HG03571 (cell line): ENCODE data around the gene EMP2.

ENCODE experiments used
- ATAC-seq: cut with Tn5 transposase; IDR thresholded peaks from one replicate; pipeline ENCODE4 v1.9.1; 2021; ENCODE audit not compliant: unreplicated experiment

Gene EMP2

DNA sequence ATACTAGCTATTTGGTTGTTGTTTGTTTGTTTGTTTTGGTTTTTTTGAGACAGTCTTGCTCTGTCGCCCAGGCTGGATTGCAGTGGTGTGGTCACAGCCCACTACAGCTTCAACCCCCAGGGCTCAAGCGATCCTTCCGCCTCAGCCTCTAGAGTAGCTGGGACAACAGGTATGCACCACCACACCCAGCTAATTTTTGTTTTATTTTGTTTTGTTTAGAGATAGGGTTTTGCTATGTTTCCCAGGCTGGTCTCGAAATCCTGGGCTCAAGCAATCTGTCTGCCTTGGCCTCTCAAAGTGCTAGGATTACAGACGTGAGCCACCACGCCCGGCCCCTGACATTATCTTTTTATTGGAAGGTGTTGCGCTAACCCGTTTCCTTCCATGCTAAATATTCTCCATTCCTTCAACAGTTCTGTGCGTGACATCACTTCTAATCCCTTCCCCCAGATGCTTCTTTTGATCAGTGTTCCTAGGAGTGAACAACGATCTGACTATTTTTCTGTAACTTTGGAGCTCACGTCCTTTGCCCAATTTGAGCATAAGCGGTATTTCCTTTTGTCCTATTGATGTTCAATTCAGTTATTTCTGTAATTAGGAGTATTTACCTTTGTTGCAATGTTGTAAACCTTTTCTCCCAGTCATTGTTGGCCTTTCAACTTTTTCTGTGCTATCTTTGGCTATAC, 30.2 kb upstream of the EMP2 start:
- ATAC-seq: no peak

DNA sequence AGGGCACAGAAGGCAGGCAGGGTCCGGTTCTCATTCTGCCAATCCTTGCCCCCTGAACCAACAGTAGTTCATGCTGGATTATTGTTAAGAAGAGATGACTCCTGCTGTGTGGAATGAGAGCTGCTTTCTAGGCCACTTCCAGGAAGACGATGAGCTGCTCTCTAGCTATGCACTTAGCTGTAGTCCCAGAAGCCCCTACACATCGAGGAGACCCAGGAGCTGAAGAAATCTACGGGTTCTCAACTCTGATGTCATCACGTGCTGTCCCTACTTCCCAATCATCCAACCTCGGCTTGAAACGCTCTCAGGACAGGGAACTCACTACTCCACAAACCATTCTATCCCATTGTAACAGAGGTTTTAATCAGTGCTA, 29.0 kb upstream of the EMP2 start:
- ATAC-seq: no peak

DNA sequence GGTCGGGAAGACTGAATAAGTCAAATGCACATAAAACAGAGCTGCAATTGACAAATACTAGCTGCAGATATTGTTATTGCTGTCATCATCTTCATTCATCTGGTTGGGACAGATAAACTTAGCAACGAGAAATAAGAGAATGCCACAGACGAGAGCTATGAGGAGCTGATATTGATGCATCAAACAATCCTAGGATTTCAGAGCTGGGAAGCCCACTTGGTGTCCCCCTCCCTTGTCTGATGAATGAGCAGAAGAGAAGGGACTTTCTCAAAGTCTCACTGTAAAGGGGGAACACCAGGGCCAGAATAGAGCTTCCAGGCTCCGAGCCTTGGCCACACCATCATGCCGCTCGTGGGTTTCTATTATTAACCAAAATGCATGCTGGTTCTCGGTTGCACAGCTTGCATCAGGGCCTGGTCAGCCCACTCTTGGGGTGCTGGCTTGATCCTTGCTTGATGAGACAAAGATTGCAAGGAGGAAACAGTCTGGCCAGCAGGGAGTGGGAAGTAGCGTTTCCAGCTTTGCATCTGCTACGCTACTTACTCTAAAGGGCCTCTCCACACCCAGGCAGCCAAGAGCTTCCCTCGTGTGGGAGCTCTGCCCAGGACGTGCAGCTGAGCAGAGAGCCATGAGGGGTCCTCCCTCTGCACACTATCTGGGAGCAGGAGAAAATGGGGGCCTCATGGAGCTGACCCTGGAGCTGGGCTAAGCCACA, 28.4 kb upstream of the EMP2 start:
- no peak for ATAC-seq

DNA sequence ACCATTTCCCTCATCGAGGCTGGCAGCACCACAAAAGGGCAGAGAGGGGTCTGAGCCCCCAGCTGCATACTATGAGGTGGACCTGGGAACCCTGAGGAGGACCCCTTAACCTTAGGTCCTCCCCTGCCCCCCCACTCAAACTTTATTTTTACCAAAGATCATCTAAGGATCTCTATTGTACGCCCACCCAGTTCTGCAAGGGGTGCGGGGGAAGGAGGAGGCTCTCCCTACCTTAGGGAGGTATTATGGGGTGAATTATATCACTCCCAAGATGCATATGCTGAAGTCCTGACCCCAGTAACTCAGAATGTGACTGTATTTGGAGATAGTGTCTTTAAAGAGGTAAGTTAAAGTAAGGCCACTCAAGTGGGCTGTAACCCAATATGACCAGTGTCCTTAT, 26.8 kb upstream of the EMP2 start:
- ATAC-seq: no peak

DNA sequence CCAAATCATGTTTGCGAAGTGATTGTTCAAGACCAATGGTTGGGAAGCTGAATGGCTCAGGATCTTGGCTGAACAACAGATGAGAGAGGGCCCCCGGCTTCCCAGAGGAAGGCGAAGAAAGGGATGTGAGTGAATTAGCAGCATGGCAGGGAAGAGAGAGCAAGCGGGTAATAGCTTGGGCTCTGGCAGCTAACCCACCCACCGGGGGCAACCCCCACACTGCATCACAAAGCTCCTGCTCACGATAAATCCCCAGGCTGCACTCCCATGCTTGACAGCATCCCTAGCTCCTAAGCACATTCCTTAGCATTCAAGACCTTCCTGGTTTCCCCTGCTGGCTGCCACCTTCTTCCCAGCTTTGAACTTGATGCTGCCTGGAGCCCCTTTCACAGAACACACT, 26.2 kb upstream of the EMP2 start:
- no peak for ATAC-seq

DNA sequence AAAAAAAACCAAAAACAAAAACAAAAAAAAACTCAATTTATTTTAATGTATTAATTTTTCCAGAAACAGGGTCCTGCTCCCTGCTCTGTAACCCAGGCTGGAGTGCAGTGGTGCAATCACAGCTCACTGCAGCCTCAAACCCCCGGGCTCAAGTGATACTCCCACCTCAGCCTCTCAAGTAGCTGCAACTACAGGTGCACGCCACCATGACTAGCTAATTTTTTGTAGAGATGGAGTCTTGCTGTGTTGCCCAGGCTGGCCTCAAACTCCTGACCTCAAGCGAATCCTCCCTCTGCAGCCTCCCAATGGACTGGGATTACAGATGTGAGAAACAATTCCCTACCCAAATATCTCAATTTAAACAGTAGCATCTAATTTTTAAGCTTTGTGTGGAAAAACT, 25.2 kb upstream of the EMP2 start:
- no peak for ATAC-seq

DNA sequence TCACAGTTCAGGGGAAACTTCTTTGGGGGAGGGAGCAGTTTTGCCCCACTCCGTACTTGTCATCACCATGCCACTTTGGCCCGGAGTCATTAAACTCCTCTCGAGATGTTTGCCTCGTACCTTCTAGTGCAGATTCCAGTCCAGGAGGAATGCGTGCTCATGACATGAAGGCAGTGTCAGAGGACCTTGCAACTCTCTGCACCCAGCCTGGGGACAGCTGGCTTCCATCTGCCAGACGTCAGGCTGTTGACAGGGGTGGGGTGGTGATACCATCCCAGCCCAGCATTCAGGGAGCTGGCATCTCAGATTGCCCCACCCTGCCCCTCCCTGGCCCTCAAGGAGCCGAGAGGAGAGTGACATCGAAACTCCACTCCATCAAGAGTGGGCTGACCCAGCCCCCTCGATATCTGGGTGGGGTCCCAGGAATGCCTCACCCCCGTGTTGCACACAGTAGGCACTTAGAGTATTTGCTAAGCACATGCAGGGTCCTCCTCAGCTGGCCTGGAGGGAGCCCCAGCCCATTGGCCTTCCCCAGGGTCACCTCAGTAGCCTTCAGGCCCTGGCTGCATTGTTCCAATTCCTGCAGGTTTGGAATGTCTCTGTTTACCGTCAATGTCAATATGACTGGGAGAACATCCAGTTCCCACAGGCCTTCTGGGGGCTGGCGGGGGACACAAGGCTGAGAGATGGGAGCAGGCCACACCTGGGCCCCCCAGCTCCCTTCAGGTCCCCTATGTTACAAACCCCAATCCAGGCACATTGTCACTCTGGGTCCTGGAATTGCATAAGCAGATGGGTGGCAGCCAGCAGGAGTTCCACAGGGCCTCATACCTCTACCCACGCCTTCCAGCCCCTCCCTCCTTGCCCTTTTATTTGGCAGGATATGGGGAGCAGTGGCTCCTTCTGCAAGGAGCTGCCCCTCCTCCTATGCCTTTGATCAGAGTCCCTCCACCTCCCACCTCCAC, 21.3 kb upstream of the EMP2 start:
- no peak for ATAC-seq

DNA sequence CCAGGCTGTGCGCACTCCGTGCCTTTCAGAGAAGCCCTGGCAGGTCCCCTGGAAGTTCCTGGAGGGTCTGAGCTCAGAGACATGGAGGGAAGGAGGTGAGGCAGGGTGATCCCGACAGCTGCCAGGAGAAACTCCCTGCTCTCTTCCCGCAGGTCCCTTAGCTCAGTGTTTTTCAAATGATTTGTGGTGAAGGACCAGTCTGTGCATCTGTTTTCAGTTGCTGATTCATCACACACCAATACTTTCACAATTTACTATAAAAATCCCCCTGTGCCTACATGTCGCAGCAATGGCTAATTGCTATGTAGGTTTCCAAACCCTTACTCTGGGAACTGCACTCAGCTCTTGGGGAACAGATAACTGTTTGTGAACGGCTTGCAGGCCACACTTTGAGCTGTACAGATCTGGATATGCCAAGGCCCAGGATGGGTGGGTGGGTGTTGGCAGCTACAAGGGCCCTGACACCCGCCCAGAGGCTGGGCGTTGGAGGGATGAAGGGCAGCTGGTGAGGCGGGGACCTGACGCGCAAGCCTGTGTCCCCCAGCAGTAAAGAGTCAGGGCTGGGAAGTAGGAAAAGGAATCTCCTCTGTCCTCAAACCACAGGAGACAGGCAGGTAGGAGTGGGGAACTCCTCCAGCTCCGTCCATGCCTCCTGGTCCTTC, 20.5 kb upstream of the EMP2 start:
- no peak for ATAC-seq

DNA sequence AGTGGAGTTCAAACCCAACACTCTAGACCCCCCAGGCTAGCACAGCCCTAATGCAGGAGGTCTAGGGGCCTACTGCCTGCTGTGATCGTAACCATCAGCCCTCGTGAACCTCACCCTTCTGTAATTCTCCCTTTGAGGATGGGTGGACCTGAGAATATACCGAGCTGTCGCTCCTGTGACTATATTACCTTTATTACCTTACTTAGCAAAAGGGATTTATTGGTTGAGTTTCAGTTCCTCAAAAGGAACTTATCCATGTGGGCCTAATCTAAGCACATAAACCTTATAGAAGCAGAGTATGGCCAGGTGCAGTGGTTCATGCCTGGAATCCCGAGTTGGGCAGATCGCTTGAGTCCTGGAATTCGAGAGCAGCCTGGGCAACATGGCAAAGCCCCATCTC, 19.2 kb upstream of the EMP2 start:
- ATAC-seq: no peak

DNA sequence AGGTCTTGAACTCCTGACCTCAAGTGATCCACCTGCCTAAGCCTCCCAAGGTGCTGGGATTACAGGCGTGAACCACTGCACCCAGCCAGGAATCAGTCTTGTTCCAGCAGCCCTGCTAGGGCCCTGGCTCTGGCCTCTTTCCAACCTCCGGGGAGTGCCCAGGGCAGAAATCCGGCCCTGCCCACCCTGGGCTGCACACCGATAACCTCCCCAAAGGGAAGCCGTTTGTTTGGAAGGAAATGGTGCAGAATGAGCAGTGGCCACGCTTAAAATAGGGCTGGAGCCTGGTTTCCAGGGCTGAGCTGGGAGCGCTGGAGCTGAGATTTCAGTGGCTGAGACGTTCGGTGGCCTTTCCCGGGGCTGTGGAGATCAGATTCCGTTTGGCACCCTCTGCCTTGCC, 17.8 kb upstream of the EMP2 start:
- no peak for ATAC-seq

DNA sequence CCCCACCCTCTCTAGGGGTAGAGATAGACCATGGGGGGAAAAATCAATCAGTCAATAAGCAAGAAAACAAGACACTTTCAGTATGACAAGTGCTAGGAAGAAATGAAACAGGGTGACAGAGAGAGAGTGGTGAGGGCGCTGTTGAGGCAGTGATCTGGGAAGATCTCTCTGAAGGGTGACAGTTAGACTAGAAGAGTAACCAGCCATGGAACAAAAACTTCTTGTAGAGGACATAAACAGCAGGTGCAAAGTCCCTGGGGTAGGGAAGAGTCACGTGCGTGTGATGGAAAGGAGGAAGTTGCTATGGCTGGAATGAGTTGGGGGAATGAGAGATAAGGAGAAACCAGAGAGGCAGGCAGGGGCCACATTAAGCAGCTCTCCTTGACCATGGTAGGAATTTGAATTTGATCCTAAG, 16.8 kb upstream of the EMP2 start:
- ATAC-seq: no peak

DNA sequence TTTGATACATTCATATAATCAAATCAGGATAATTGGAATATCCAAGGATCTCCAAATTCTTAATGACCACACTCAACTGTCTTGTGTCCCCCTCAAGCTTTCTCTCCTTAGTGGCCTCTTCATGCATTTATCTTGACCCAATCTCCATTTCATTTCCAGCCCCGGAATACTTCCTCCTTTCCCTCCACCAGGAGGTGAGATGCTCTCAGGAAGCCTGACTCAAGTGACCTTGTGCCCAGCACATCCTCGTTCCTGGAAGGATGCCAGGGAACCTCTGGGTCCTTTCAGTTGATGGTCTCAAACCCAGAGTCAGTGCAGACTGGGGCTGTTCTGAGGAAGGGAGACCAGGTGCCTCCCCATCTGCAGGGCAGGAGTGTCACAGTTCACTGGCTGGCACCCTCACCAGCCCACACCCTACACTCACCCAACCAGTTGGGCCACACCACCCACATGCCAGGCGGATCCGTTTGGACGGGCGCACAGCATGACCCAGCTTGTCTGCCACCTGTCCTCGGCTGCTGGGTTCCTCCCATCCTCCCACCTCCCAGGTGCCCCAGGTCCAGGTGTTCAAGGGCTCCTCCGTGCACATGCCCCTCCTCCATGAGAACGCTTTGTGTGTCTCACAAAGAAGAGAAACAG, 14.0 kb upstream of the EMP2 start:
- no peak for ATAC-seq

DNA sequence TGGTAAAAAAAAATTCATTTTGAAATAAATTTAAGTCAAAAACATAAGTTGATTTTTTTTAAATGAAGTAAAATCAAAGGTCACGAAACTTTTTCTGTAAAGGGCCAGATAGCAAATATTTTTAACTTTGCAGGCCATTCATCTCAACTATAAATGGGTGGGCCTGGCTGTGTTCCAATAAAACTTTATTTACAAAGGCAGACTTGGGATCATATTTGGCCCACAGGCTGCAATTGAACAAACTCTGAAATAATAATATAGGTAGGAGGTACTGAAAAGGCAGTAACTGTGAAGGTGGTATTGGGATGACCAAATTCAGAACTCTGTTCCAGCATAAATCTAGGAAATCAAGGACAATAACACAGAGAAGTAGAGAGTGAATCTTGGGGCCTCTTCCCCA, 12.2 kb upstream of the EMP2 start:
- no peak for ATAC-seq

DNA sequence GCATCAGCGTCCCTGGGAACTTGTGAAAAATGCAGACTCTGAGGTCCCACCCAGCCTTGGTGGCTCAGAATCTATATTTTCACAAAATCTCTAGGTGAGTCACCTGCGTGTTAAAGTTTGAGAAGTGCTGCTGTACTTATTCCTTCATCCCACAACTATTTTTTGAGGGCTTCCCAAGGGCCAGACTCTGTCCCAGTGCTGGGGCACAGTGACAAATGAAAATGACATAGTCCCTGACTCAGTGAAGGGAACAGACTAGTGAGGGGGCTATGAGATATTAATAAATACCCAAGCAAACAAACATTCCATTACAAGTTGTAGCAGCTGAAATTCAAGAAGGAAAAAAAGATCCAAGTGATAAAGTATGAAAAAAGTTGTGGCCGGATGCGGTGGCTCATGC, 9.9 kb upstream of the EMP2 start:
- ATAC-seq: no peak

DNA sequence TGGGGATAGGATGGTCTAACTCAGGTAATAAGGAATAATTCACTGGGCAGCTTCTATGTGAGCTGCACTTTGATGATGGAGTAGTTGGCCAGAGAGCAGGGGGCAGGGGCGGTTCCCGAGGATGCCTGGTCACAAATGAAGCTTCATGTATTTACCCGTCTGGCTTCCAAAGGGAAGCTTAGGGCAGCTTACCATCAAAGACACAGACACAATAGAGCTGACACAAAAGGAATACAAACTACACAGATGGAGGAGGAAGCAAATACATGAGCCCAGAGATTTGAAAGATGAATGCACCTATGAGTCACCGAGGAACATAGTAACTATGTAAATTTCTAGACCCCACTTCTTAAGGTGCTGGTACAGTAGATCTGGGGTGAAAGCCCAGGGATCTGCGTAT, 8.7 kb upstream of the EMP2 start:
- ATAC-seq: no peak

DNA sequence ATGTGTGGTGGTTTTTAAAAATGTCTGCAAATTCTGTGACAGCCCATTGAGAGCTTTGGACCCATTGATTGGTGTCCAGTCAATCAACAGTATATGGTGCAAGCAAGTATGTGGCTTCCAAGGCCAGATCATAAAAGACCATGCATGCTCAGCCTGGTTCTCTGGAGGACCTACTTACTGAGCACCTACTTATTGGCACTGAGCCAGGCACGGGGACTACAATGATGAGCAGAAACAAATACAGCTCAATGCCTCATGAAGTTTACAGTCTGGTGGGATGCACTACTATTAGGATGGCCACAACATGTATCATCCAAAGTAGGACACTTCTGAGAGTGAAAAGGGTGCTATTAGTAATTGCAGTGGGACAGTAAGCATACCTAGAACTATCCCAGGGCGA, 7.2 kb upstream of the EMP2 start:
- no peak for ATAC-seq

DNA sequence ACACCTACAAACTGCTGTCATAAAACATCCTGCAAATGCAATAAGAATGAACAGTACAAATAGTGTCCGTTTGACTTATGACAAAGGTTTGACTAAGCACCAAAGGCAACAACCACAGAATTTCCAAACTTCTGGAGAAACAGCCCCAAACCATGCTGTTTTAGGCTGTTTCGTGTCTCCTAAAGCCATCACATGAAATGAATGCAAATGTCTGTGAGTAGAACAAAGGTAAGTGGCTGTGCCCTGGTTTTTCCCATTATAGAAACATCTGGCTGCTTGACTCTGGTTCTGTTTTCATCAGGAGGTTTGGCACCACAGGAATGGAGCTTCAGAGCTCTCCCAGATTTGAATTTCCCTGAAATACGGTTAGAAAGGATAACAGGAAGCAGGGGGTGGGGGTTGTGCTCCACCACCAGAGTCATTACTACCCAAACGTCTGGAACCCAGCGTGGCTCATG, 4.6 kb upstream of the EMP2 start:
- ATAC-seq: no peak

DNA sequence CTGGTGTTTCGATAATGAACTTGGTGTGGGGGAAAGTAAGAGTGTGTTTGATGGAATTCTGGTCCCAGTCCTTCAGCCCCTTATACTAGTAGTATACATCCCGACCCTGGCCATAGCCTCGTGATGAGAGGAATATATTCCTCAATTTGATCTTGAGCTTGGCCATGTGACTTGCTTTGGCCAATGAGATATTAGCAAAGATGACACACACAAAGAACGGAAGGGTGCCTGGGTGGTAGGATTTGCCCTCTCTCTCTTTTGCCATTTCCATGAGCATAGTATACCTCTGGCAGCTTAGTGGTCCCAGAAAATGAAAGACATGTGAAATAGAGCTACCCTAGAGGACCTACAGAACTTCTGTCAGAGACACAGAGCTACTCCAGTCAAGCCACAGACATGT, 2.9 kb upstream of the EMP2 start:
- no peak for ATAC-seq

DNA sequence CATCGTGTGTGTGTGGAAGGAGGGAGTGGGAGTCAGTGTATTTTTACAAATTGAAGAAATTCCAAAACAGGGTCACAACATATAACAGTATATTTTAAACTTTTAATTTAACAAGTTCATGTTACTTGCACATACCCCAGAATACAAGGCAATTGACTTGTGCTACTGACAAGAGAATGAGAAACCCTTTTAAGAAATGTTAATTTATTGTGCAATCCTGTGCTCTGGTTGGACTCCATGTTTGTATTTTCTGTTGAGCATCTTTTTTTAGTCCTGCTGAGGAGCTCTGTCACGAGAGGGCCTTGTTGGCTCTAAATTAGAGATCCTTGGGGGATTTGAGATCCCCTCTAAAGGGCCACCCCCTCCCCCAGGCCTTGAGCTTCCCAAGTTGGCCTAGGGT, 1.1 kb upstream of the EMP2 start:
- ATAC-seq: no peak

DNA sequence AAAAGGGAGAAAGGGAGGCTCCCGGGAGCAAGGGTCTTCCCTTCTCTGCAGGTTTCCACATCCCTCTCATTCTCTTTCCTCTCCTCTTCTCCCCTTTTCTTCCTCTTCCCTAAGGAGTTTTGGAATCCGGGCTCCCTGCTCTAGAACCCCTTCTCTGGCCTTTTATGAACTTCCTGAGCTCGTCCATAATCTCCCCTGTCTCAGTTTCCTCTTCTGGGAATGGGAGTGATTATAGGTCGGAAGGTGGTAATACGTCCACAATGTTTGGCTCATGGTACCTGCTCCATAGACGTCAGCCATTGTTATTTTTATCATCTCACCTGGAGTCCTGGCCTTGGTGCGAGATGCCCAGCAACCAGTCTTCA, 467 bp upstream of the EMP2 start:
- ATAC-seq: no peak

DNA sequence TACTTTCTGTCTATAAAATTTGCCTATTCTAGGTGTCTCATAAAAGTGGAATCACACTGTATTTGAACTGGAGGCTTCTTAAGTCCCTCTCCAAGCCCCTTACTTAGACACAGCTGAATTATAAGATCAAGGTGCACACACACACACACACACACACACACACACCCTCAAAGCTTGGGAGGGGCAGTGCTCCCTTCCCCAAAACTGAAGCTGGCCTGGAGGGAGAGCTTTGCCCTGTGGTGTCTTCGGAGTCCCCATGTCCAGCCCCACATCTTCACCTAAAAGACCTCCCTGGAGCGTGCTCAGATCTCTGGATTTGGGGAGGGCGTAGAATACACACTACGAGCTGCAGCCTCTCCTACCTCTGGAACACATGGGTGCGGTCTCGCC, 828 bp downstream of the EMP2 start:
- no peak for ATAC-seq
